H1 (cell line): ENCODE data around the gene APOL1. TPM values are rescaled to one million over a fixed set of nuclear protein-coding genes. Genes with fewer than 3 reads are reported as not detected.

ENCODE experiments used
- ASH2L ChIP-seq: fragments of 200-600, 300-600 bp; sonication (generic); IDR thresholded peaks from one replicate; pipeline ENCODE4 v1.7.1; 2017; ENCODE audit warnings: low read length
- CEBPB ChIP-seq: IDR thresholded peaks from 2 replicates; pipeline ENCODE4 v1.6.1; 2012; ENCODE audit warnings: low read depth, low read length
- CREB1 ChIP-seq: IDR thresholded peaks from 2 replicates; pipeline ENCODE4 v1.6.1; 2012; ENCODE audit warnings: inconsistent platforms
- CTCF ChIP-seq, 3 experiments: IDR thresholded peaks; 1 replicate in 2 of 3; 2 replicates in 1 of 3; pipeline versions ENCODE4 v1.5.1 to v1.6.1; 2011; ENCODE audit warnings: low read length in 3 of 3, mild to moderate bottlenecking in 3 of 3, inconsistent platforms in 2 of 3, low read depth in 1 of 3, moderate library complexity in 1 of 3; ENCODE audit not compliant: insufficient read depth in 1 of 3; ENCODE audit errors: control extremely low read depth in 1 of 3
- GABPA ChIP-seq: IDR thresholded peaks from 2 replicates; pipeline ENCODE4 v1.6.1; 2011; ENCODE audit warnings: mild to moderate bottlenecking, low read length, moderate library complexity, borderline replicate concordance; ENCODE audit not compliant: insufficient read depth
- HDAC6 ChIP-seq: IDR thresholded peaks from one replicate; pipeline ENCODE4 v1.7.1; 2012; ENCODE audit warnings: low read depth, mild to moderate bottlenecking, inconsistent platforms, low read length, moderate library complexity
- JUN ChIP-seq: IDR thresholded peaks from 2 replicates; pipeline ENCODE4 v1.6.1; 2011; ENCODE audit warnings: low read depth, mild to moderate bottlenecking, improper control_type of control experiment, low read length
- KDM1A ChIP-seq: fragments of 200-600, 300-600 bp; sonication (generic); IDR thresholded peaks from 2 replicates; pipeline ENCODE4 v1.7.1; 2016; ENCODE audit warnings: mild to moderate bottlenecking, low read length, borderline replicate concordance
- KDM4A ChIP-seq: IDR thresholded peaks from one replicate; pipeline ENCODE4 v1.7.1; 2012; ENCODE audit warnings: low read depth, mild to moderate bottlenecking, moderate library complexity, low read length, inconsistent platforms; ENCODE audit not compliant: severe bottlenecking
- MAFK ChIP-seq: IDR thresholded peaks from 2 replicates; pipeline ENCODE4 v1.6.1; 2012; ENCODE audit warnings: low read depth, mild to moderate bottlenecking, improper control_type of control experiment, low read length
- POU5F1 ChIP-seq: IDR thresholded peaks from 2 replicates; pipeline ENCODE4 v1.6.1; 2011; ENCODE audit warnings: low read depth, mild to moderate bottlenecking, low read length, moderate library complexity
- RAD21 ChIP-seq, 2 experiments: IDR thresholded peaks in 1 of 2; conservative IDR thresholded peaks in 1 of 2; 2 replicates each; pipeline ENCODE4 v1.6.1; 2011; ENCODE audit warnings: low read depth in 2 of 2, low read length in 2 of 2, improper control_type of control experiment in 1 of 2, inconsistent platforms in 1 of 2, mild to moderate bottlenecking in 1 of 2, moderate library complexity in 1 of 2
- RNF2 ChIP-seq: fragments of 200-900, 300-1000 bp; sonication (generic); IDR thresholded peaks from 2 replicates; pipeline ENCODE4 v1.7.1; 2016; ENCODE audit warnings: borderline replicate concordance, low read depth, mild to moderate bottlenecking, antibody characterized with exemption, low read length; ENCODE audit not compliant: poor library complexity, severe bottlenecking; ENCODE audit errors: missing control alignments
- SIX5 ChIP-seq: IDR thresholded peaks from 2 replicates; pipeline ENCODE4 v1.6.1; 2011; ENCODE audit warnings: mild to moderate bottlenecking, low read depth, low read length
- TBP ChIP-seq: IDR thresholded peaks from 2 replicates; pipeline ENCODE4 v1.6.1; 2011; ENCODE audit warnings: low read depth, low read length, improper control_type of control experiment
- TCF12 ChIP-seq: IDR thresholded peaks from 2 replicates; pipeline ENCODE4 v1.6.1; 2011; ENCODE audit warnings: low read depth, mild to moderate bottlenecking, low read length
- ZNF274 ChIP-seq: IDR thresholded peaks from 2 replicates; pipeline ENCODE4 v1.7.0; 2012; ENCODE audit warnings: low read length, borderline replicate concordance; ENCODE audit errors: extremely low read depth
- polyA plus RNA-seq, 7 experiments: library from polyadenylated mRNA; depleted of rRNA in 3 of 7; stranded (reverse) in 5 of 7; unstranded in 2 of 7; fragments of >200 nt in 5 of 7; fragments of 200-250 nt in 2 of 7; gene quantifications; 1 replicate in 5 of 7; 2 replicates in 1 of 7; 4 replicates in 1 of 7; pipeline versions ENCODE4 v1.2.1 to v1.2.3, GENCODE V29; 2011 to 2013; ENCODE audit warnings: missing spikeins in 2 of 7, mixed read lengths in 2 of 7
- total RNA-seq: library from RNA; stranded (reverse); fragmentation: NEBNext Ultra II Directional; extraction: Animal tissue kit (Norgen Biotek cat#: 25700); gene quantifications from 2 replicates; pipeline ENCODE4 v1.2.1, GENCODE V29; 2021

Gene APOL1
- total and polyA plus RNA-seq, 2 of the 8 experiments (the other 6 are each of a cell fraction or from before 2014, with no cell fraction given), result not detected

- TF ChIP-seq RAD21 (IDR thresholded peaks at IDR 0.05 in 1 of 2, conservative IDR thresholded peaks at IDR 0.05 in 1 of 2; ENCODE audit: low read depth in 2 of 2, low read length in 2 of 2), result peak; percentile 80 to 87
- TF ChIP-seq CEBPB, result no peak; the same call in 1 of the 2 replicates
- TF ChIP-seq POU5F1, result no peak
- no peak for TF ChIP-seq SIX5
- TF ChIP-seq RNF2, result no peak
- TF ChIP-seq GABPA, result no peak; the same call in 1 of the 2 replicates
- TF ChIP-seq TCF12, result no peak
- no peak for TF ChIP-seq ZNF274
- TF ChIP-seq CTCF (IDR thresholded peaks at IDR 0.05; ENCODE audit: control extremely low read depth in 1 of 3, insufficient read depth in 1 of 3, low read depth in 1 of 3, low read length in 3 of 3), result peak; percentile 90 to 99 (median 98)
- no peak for TF ChIP-seq KDM4A
- TF ChIP-seq ASH2L, result no peak
- no peak for TF ChIP-seq CREB1
- no peak for TF ChIP-seq TBP
- TF ChIP-seq KDM1A, result no peak
- TF ChIP-seq JUN, result no peak
- no peak for TF ChIP-seq MAFK
- TF ChIP-seq HDAC6, result no peak
Measured at GRCh38 chr22:36286096-36286957, 33.4 kb downstream of the APOL1 start (continued).
